Measurements from ENCODE around the gene SNRNP48.

DNA sequence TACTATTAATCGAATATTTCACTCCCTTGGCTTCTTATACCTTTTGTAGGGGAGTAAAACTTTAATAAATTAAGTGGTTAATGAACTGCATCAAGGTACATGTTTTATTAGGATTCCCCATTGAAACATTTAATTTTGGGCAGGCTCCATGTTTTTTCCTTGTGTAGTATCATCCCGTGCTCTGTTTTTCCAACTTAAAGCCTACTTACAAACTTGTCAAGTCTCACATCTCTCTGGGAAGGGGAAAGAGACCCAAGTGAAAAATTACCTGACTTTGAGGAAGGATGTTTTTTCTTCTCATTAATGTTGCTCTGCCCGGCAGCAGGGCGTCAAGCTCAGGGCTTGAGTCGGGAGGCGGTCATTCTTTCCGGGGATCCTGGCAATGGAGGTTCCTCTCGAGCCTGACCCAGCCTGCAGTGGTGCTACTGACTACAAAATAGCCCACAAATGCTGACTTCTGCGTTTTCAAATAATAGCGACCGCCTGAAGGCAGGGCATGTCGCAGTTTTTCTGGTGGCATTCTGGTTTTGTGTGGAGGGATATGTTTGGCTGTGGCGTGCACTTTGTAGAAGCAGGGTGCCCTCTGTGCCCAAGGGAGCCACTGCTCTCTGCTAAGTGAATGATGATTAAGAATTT lies 46.1 kb upstream of the SNRNP48 start:
- TF ChIP-seq EZH2 (IDR thresholded peaks at IDR 0.05; ENCODE audit: insufficient read depth, poor library complexity, severe bottlenecking) (no peak), EZH2phosphoT487 (IDR thresholded peaks at IDR 0.05; ENCODE audit: insufficient read depth, low read depth) (no peak)
